Choroid plexus epithelial cell (primary cell): ENCODE measurements around the gene TEX2.

Source experiments
- DNase-seq: peaks from one replicate; pipeline ENCODE4 v3.0.0-alpha.2; 2010; ENCODE audit warnings: low read depth
- H3K4me3 ChIP-seq: 2 replicates; pipeline ENCODE4 v1.5.1; 2011; ENCODE audit warnings: low read depth, mild to moderate bottlenecking, control low read depth, low read length, moderate library complexity
- TF ChIP-seq, protein P1 (sequence below): conservative IDR thresholded peaks from 2 replicates; pipeline ENCODE4 v1.5.1; 2011; ENCODE audit warnings: low read depth, mild to moderate bottlenecking, control low read depth, inconsistent platforms, low read length, moderate library complexity

The TEX2 gene

DNA sequence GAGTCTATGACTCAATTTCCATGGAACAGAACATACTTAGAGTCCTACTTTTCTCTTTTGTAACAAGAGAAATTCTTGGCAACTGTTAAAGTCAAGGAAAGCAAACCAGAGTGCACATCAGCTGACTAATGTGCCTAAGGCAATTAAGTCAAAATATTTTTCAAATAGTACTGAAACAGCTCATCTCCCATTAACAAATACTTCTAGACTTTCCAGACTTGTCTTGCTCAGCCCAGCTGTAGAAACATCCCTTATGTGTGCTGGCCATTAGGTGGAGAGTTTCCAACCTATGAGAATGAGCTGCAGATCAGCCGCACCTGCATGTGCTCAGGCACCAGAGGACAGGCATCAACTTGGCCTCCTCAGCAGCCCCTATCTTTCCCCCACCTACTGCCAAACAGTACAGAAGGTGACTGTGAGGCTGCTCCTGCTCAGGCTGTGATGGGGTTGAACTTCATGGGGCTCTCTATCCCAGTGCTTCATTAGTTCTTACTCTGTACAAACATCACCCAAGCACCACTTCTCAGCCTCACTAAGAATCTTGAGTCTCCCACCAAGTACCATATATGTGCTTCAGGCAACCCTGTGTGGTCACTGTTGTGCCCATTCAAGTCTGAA, 32.2 kb downstream of the TEX2 start:
- no peak overlapping the region for H3K4me3 ChIP-seq
- DNase-seq: peak; percentile 92
- TF ChIP-seq, protein P1, sequence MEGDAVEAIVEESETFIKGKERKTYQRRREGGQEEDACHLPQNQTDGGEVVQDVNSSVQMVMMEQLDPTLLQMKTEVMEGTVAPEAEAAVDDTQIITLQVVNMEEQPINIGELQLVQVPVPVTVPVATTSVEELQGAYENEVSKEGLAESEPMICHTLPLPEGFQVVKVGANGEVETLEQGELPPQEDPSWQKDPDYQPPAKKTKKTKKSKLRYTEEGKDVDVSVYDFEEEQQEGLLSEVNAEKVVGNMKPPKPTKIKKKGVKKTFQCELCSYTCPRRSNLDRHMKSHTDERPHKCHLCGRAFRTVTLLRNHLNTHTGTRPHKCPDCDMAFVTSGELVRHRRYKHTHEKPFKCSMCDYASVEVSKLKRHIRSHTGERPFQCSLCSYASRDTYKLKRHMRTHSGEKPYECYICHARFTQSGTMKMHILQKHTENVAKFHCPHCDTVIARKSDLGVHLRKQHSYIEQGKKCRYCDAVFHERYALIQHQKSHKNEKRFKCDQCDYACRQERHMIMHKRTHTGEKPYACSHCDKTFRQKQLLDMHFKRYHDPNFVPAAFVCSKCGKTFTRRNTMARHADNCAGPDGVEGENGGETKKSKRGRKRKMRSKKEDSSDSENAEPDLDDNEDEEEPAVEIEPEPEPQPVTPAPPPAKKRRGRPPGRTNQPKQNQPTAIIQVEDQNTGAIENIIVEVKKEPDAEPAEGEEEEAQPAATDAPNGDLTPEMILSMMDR: peak; percentile 17

DNA sequence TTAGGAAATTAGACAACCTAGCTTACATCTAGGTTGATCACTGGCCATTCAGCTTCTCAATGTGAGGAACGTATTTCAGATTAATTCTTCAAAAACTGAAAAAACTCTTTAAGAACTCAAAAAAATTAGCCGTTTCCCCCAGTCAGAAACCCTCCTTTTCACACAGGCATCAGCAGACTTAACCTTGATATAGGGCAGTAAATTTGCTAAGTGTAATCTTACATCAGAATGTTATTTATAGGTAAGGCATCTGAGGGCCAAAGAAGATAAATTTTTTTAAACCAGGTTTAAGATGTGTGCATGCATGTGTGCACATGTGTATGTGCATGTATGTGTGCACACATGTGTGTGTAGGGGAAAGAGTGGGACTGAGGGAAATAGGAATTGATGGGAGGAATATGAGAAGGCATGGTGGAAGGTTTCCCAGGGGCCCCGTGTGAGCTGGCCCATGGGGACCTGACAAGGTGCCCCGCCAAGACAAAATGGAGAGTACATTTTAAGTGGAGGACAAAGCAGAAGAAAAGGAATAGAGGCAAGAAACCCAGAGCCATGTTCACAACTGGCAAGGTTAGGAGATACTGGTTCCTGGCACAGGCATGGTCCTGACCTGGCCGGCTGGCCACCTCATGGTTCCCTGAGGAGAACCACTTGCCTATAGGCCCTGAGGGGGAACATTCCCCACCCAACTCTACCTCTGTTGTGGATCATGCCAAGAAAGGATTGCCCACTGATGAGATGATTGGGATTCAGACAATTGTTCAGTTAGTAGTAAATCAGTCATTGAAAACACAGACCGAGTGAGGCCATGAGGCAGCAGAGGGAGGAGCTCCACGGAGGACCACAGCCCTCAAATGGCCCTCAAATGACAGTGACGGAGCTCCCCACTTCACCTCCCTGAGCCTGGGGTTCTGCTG, 33.0 kb downstream of the TEX2 start:
- no peak overlapping the region for H3K4me3 ChIP-seq
- TF ChIP-seq, protein P1: no peak
- no peak for DNase-seq

DNA sequence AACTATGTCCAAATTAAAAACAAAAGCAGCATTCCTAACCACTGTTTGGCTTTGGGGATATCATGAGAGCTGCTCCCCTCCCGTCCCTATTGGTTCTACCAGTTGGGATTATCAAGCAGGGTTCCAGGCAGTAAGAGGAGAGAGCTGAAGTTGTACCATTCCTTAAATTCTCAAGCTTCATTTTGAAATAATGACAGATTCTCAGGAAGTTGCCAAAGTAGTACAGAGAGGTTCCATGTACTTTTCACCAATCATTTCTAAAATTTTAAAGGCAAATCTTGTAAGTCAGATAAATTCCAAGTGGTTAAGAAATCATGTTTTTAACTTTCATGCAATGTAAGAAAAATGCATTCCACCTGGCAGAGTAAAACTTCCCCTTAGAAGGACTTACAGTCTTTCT, 36.9 kb downstream of the TEX2 start:
- peak; percentile 33 for DNase-seq
- TF ChIP-seq, protein P1: no peak
- no peak overlapping the region for H3K4me3 ChIP-seq

DNA sequence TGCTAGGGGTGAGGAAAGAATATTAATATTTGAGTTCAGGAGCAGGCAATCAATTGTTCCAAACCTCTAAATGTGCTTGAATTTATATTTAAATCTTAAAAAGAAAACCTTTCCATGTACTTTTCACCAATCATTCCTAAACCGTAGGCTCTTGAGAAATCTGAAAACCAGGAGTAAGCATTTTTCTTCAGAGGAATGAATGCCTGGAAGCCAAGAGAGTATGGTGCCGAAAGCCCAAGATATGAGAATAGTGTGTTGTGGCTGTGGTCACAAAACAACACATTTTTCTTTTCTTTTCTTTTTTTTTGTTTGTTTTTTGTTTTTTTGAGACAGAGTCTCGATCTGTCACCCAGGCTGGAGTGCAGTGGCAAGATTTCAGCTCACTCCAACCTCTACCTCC, 37.6 kb downstream of the TEX2 start:
- TF ChIP-seq, protein P1: no peak
- no peak for DNase-seq
- H3K4me3 ChIP-seq: no peak overlapping the region

DNA sequence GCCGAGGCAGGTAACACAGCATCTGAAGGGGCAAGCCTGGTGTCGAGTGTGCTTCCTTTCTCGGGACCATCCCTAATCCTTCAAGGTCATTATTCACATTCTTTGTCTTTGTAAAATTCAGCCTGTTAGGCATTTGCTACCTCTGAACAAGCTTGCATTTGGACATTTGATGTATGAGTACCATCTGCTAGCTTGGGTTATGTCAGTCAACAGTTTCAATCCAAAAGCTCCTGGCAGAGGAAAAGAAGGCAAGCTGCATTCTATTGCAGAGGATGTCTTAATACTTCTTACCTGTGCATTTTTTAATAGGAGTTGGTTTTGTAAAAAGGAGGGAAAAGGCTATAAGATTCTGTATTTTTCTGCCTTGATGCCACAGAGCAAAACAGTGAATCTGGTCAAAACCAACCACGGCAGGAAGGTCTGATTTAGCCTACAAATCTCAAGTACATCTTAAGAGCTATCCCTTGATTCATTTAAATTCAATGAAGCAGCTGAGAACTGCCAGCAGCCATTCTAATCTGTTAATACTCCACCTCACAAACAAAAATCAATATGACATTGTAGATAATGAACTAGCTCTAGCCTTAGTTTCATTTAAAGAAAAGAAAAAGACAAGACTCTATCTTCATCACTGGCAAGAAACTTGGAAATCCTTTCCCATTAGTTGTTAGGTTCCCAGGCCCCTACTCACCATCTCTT, 39.0 kb downstream of the TEX2 start:
- no peak overlapping the region for H3K4me3 ChIP-seq
- TF ChIP-seq, protein P1: no peak
- no peak for DNase-seq

DNA sequence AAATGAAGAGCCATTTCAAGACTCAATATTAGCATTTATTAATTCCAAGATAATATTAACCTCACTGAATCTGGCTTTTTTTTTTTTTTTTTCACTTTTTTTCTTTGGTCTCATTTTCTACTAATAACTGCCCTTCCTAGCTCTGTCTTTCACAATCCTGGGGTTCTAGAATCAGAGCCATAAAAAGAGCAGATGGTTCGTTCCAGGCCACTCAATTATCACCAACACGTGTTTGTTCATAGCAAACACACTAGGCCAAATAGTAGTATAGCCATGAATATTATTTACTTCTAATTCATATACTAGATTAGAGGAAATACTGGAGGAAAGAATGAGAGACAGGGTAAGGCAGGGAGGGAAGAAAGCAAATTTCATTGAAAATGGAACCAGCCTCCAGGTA, 39.8 kb downstream of the TEX2 start:
- DNase-seq: no peak
- H3K4me3 ChIP-seq: no peak overlapping the region
- TF ChIP-seq, protein P1: no peak
